Psoas muscle (tissue), 8 donors: ENCODE results near the gene DNAJC11. TPM values are rescaled to one million over a fixed set of nuclear protein-coding genes. Genes with fewer than 3 reads are reported as not detected.
A peak's percentile ranks its signal among the peaks of the same experiment; 100 is the strongest.
"Not testable (repeated sequence)": the region's sequence is repeated elsewhere in the genome, so short reads cannot be mapped to it uniquely, and the experiment has no call there.

Experiments used
- ATAC-seq, 4 donors: fragments of 200-7000 bp; cut with Tn5 transposase; one replicate each; pipeline ENCODE4 v1.9.1; 2020; ENCODE audit warnings: moderate library complexity in 3 of 4, mild to moderate bottlenecking in 2 of 4
- DNase-seq, 2 donors: peaks; one replicate each; pipeline ENCODE4 v3.0.0-alpha.2; 2020
- H3K27ac ChIP-seq: fragments of 200-600 bp; one replicate; pipeline ENCODE4 v1.8.0; 2022
- H3K27me3 ChIP-seq, 3 donors: fragments of 200-600 bp in 1 of 3; one replicate each; pipeline versions ENCODE4 v1.6.1 to v1.8.0; 2013 to 2022; ENCODE audit warnings: low read length in 2 of 3, mild to moderate bottlenecking in 2 of 3, moderate library complexity in 1 of 3; ENCODE audit not compliant: insufficient read depth in 3 of 3
- H3K36me3 ChIP-seq, 2 donors: fragments of 200-600 bp in 1 of 2; one replicate each; pipeline versions ENCODE4 v1.6.1 to v1.8.0; 2013 to 2022; ENCODE audit warnings: low read depth in 1 of 2, mild to moderate bottlenecking in 1 of 2, moderate library complexity in 1 of 2; ENCODE audit not compliant: insufficient read depth in 1 of 2
- H3K4me1 ChIP-seq: fragments of 200-600 bp; one replicate; pipeline ENCODE4 v1.8.0; 2022
- H3K4me3 ChIP-seq: fragments of 200-600 bp; one replicate; pipeline ENCODE4 v1.8.0; 2022; ENCODE audit warnings: mild to moderate bottlenecking
- H3K9me3 ChIP-seq: fragments of 200-600 bp; one replicate; pipeline ENCODE4 v1.8.0; 2022
- CTCF ChIP-seq: fragments of 200-600 bp; IDR thresholded peaks from one replicate; pipeline ENCODE4 v1.8.0; 2022; ENCODE audit warnings: antibody characterized with exemption
- WGBS, 3 donors: extraction: QIAGEN DNeasy Blood & Tissue Kit; methylation state at CpG; one replicate each; pipeline versions ENCODE4 v1.1.6 to v1.1.7; 2013; 5-methylcytosine and 5-hydroxymethylcytosine counted together
- intact Hi-C, 2 donors: fragments of 100-400 bp; cut with DNase I; formaldehyde crosslinking; loops; one replicate each; pipeline versions ENCODE4 v1.11.0 to v1.14.2; 2022
- polyA plus RNA-seq, 3 donors: library from polyadenylated mRNA; stranded (reverse); fragments of 200-250 nt; gene quantifications; one replicate each; pipeline ENCODE4 v1.2.3, GENCODE V29; 2013
- total RNA-seq, 4 donors: library from RNA; stranded (reverse); fragmentation: NEBNext Ultra II Directional in 2 of 4; extraction: Animal tissue kit (Norgen Biotek cat#: 25700) in 2 of 4; gene quantifications; one replicate each; pipeline versions ENCODE4 v1.2.1 to v1.2.4, GENCODE V29; 2021 to 2023
- donor health status: healthy with polysubstance abuse.
- donor health status: DM: no; HTN: no; CAD: no; lungs with moderate emphysema.
- donor health status: Bipolar disorder and iron deficiency.
- donor health status: healthy.
- donor health status: DM: yes; HTN: yes; CAD: no.
- donor health status: DM: no; HTN: no; CAD: no.
- donor health status: DM: no; HTN: no; CAD: no.
- donor health status: DM: yes; HTN: yes; CAD: no.

DNAJC11 gene
- total and polyA plus RNA-seq, 7 donors: 28.2 to 65.4 (median 55.7) TPM

- no peaks in the 10 kb centered on the region for H3K27me3 ChIP-seq
- no peak for ATAC-seq
- intact Hi-C loops: loop anchor here in 1 of 2 donors (5.0 kb wide), 1 partner anchor 37 kb away; no protein-coding TSS in a partner anchor
Measured at GRCh38 chr1:6745073-6745472, 43.5 kb upstream of the DNAJC11 start.

DNA sequence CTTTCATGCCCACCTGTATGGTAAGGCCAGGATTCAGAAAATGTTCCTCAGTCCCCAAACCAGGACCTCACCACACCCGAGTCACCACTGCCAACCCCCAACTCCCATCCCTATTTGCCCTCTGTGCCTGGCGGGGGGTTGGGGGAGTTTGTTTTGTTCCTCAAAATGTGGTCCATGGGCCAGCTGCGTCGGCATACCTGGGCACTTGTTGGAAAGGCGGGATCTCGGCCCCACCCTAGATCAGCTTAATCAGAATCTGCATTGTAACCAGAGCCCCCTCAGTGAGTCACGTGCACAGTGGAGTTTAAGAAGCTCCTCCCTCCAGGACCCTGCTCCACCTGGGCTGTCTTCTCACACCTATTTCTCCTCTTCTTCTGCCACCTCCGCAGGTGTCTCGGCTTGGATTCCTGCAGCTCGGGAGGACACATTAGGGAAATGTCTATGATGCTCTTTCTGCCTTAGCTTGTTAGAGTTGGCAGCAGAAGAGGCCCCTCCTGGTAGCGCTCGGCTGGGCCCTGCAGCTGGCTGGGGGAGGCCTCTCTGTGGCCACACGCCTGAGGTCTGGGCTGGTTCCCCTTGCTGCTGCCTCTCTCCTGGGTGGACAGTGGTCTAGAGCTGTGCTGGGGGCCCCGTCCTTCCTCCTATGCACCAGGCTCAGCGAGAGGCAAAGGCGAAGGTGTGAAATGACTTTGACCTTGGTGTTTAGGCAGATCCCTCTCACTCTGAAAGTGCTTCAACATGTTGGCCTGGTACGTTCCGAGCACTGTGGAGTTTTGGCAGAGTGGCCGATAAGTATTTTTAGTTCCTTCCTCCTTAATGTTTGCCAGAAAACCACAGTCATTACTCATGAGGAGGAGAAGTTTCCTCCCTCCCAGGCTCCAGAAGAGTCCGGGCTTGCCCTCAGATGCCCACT, 41.8 kb upstream of the DNAJC11 start:
- Histone ChIP-seq H3K27me3 (no peaks in the 10 kb centered on the region), H3K4me3 (peak overlapping the region; percentile 17), H3K9me3 (no peaks in the 10 kb centered on the region), H3K36me3 (no peaks in the 10 kb centered on the region), H3K27ac (peak overlapping the region; percentile 70), H3K4me1 (peaks cover 14% of the 10 kb centered on the region)
- 36 to 45% (median 38%) methylated on average over 20 of the region's 20 CpGs for WGBS, 3 donors
- ATAC-seq (peak; percentile 77 to 98 (median 94)), DNase-seq (peak; percentile 39 to 65)
- intact Hi-C loops: loop anchor here in 1 of 2 donors (5.0 kb wide), 1 partner anchor 39 kb away; no protein-coding TSS in a partner anchor
- TF ChIP-seq CTCF: no peak

More at GRCh38 chr1:6745073-6745472, 43.5 kb upstream of the DNAJC11 start:
- Histone ChIP-seq H3K9me3 (no peaks in the 10 kb centered on the region), H3K4me1 (peaks cover 14% of the 10 kb centered on the region), H3K27ac (no peak overlapping the region), H3K36me3 (no peaks in the 10 kb centered on the region), H3K4me3 (no peak overlapping the region)
- WGBS, 3 donors: 83 to 95% (median 88%) methylated on average over 5 of the region's 5 CpGs
- no peak for TF ChIP-seq CTCF
- no peak for DNase-seq

- not testable (repeated sequence) for ATAC-seq, DNase-seq
Measured at GRCh38 chr1:6742676-6743188, 41.1 kb upstream of the DNAJC11 start.

GRCh38 chr1:6738987-6739676, 37.5 kb upstream of the DNAJC11 start:
- TF ChIP-seq CTCF: no peak
- WGBS, 3 donors: 78 to 92% (median 83%) methylated on average over 27 to 30 of the region's 30 CpGs

More at GRCh38 chr1:6742676-6743188, 41.1 kb upstream of the DNAJC11 start:
- H3K27me3 ChIP-seq, H3K36me3 ChIP-seq, H3K4me3 ChIP-seq, H3K9me3 ChIP-seq: not testable (repeated sequence)
- WGBS, 3 donors: 77 to 84% (median 79%) methylated on average over 7 of the region's 7 CpGs
- Histone ChIP-seq H3K4me1 (peaks cover 14% of the 10 kb centered on the region), H3K27ac (peak overlapping the region; percentile 70)
- intact Hi-C loops: loop anchor here in 1 of 2 donors (5.0 kb wide), 1 partner anchor 40 kb away; no protein-coding TSS in a partner anchor

More at GRCh38 chr1:6738987-6739676, 37.5 kb upstream of the DNAJC11 start:
- DNase-seq (no peak), ATAC-seq (no peak)
- peaks cover 0 to 6% (median 3%) of the 10 kb centered on the region in 3 donors for H3K27me3 ChIP-seq
- H3K4me3 ChIP-seq: no peak overlapping the region
- peaks cover 13% of the 10 kb centered on the region for H3K4me1 ChIP-seq
- H3K9me3 ChIP-seq: no peaks in the 10 kb centered on the region
- H3K36me3 ChIP-seq: no peaks in the 10 kb centered on the region
- H3K27ac ChIP-seq: no peak overlapping the region
- intact Hi-C loops: loop anchor here in 1 of 2 donors (10.0 kb wide), 1 partner anchor 906 kb away; no protein-coding TSS in a partner anchor
